OCI-M2 (cell line): ENCODE data around the gene ANKRD23.
A peak's percentile ranks its signal among the peaks of the same experiment; 100 is the strongest.
"Not testable (repeated sequence)": the region's sequence is repeated elsewhere in the genome, so short reads cannot be mapped to it uniquely, and the experiment has no call there.

Experiments
- DNase-seq: peaks from one replicate; lab custom pipeline; 2025; ENCODE audit not compliant: unreplicated experiment; lab: John Stamatoyannopoulos, UW

The ANKRD23 gene

GRCh38 chr2:96864343-96865091 lies 20.7 kb upstream of the ANKRD23 start:
- no peak for DNase-seq

- no peak for DNase-seq
These were observed 19.9 kb upstream of the ANKRD23 start for GRCh38 chr2:96863575-96864342.

GRCh38 chr2:96863056-96863455 lies 19.2 kb upstream of the ANKRD23 start:
- DNase-seq: not testable (repeated sequence)

- DNase-seq: no peak
These were observed 17.3 kb upstream of the ANKRD23 start for GRCh38 chr2:96861074-96861473.

- DNase-seq: no peak
These were observed 16.5 kb upstream of the ANKRD23 start for GRCh38 chr2:96860065-96861029.

- DNase-seq: no peak
These were observed 15.9 kb upstream of the ANKRD23 start for GRCh38 chr2:96859681-96860064.

- DNase-seq: no peak
These were observed 15.4 kb upstream of the ANKRD23 start for GRCh38 chr2:96859099-96859649.

- DNase-seq: peak; percentile 63
These were observed 14.0 kb upstream of the ANKRD23 start, which contains the start of gene ANKRD39 for GRCh38 chr2:96857667-96858372. Gene ANKRD39 (minus strand): TSS chr2:96858016. CDS start chr2:96857987, 29 bp downstream.

- no peak for DNase-seq
These were observed 13.2 kb upstream of the ANKRD23 start for GRCh38 chr2:96856776-96857666.

- DNase-seq: no peak
These were observed 9.5 kb upstream of the ANKRD23 start for GRCh38 chr2:96853321-96853720.

GRCh38 chr2:96852667-96853066 lies 8.8 kb upstream of the ANKRD23 start:
- no peak for DNase-seq

GRCh38 chr2:96848264-96848663 lies 4.4 kb upstream of the ANKRD23 start:
- DNase-seq: no peak

- no peak for DNase-seq
These were observed 3.8 kb upstream of the ANKRD23 start for GRCh38 chr2:96847586-96847985.

- DNase-seq: no peak
These were observed 3.0 kb upstream of the ANKRD23 start for GRCh38 chr2:96846825-96847224.

- no peak for DNase-seq
These were observed 586 bp upstream of the ANKRD23 start for GRCh38 chr2:96844405-96844808.

GRCh38 chr2:96842600-96842999 lies 1.2 kb downstream of the ANKRD23 start:
- DNase-seq: no peak

- DNase-seq: no peak
These were observed 1.9 kb downstream of the ANKRD23 start for GRCh38 chr2:96841701-96842495.
